Daoy (cell line): Measurements from ENCODE around the gene SLC2A8. TPM values are rescaled to one million over a fixed set of nuclear protein-coding genes. Genes with fewer than 3 reads are reported as not detected.

Experiments
- DNase-seq: peaks from one replicate; pipeline ENCODE4 v3.0.0-alpha.2; 2015; ENCODE audit warnings: low read depth
- total RNA-seq: library from RNA; depleted of rRNA; stranded (reverse); fragments of >200 nt; shearing (Covaris generic); gene quantifications from 2 replicates; pipeline ENCODE4 v1.2.3, GENCODE V29; 2014

SLC2A8 gene
- total RNA-seq, 1 experiment from 2014 or later: 11.4 TPM

- DNase-seq: no peak
Measured at GRCh38 chr9:127402401-127403090, 5.6 kb downstream of the SLC2A8 start.

GRCh38 chr9:127403507-127404192, 6.7 kb downstream of the SLC2A8 start:
- DNase-seq: no peak

GRCh38 chr9:127404631-127405030, 7.7 kb downstream of the SLC2A8 start:
- no peak for DNase-seq

- no peak for DNase-seq
Measured at GRCh38 chr9:127405344-127406125, 8.6 kb downstream of the SLC2A8 start.

- DNase-seq: no peak
Measured at GRCh38 chr9:127406799-127407491, 10.0 kb downstream of the SLC2A8 start.

GRCh38 chr9:127407492-127407843, 10.5 kb downstream of the SLC2A8 start:
- DNase-seq: no peak

- no peak for DNase-seq
Measured at GRCh38 chr9:127411122-127411521, 14.2 kb downstream of the SLC2A8 start.

- no peak for DNase-seq
Measured at GRCh38 chr9:127415141-127415540, 18.2 kb downstream of the SLC2A8 start.

- no peak for DNase-seq
Measured at GRCh38 chr9:127415657-127416056, 18.7 kb downstream of the SLC2A8 start.

GRCh38 chr9:127417131-127418036, 20.4 kb downstream of the SLC2A8 start:
- peak; percentile 87 for DNase-seq

- DNase-seq: no peak
Measured at GRCh38 chr9:127418037-127418471, 21.1 kb downstream of the SLC2A8 start.

- DNase-seq: no peak
Measured at GRCh38 chr9:127419348-127419747, 22.4 kb downstream of the SLC2A8 start.

GRCh38 chr9:127421057-127421456, 24.1 kb downstream of the SLC2A8 start:
- no peak for DNase-seq

- no peak for DNase-seq
Measured at GRCh38 chr9:127422133-127422782, 25.3 kb downstream of the SLC2A8 start.

- no peak for DNase-seq
Measured at GRCh38 chr9:127422787-127423186, 25.8 kb downstream of the SLC2A8 start.

GRCh38 chr9:127423476-127423933, 26.5 kb downstream of the SLC2A8 start:
- no peak for DNase-seq

GRCh38 chr9:127423934-127424675, 27.1 kb downstream of the SLC2A8 start, which contains the start of gene ZNF79:
Gene ZNF79, plus strand, starts transcription at chr9:127424382. Its CDS starts 406 bp downstream, at chr9:127424788.
- peak; percentile 98 for DNase-seq

GRCh38 chr9:127424676-127424999, 27.7 kb downstream of the SLC2A8 start:
- no peak for DNase-seq

GRCh38 chr9:127426756-127427155, 29.8 kb downstream of the SLC2A8 start:
- no peak for DNase-seq

- DNase-seq: no peak
Measured at GRCh38 chr9:127428348-127428747, 31.4 kb downstream of the SLC2A8 start.
